Tibial artery (tissue), 4 donors: ENCODE results near the gene ERMN.

ENCODE experiments used
- DNase-seq, 2 donors: peaks; one replicate each; pipeline ENCODE4 v3.0.0-alpha.2; 2019
- H3K27ac ChIP-seq, 2 donors: fragments of 200-600 bp; sonication (generic) in 1 of 2; 1 replicate in 1 of 2; 2 replicates in 1 of 2; pipeline ENCODE4 v1.5.1; 2018 to 2019; ENCODE audit warnings: mild to moderate bottlenecking in 1 of 2
- H3K27me3 ChIP-seq, 2 donors: fragments of 200-600 bp; sonication (generic) in 1 of 2; one replicate each; pipeline versions ENCODE4 v1.5.1 to v1.6.0; 2016 to 2019
- H3K36me3 ChIP-seq, 3 donors: fragments of 200-600 bp; sonication (generic) in 2 of 3; one replicate each; pipeline ENCODE4 v1.5.1; 2016 to 2019; ENCODE audit warnings: mild to moderate bottlenecking in 2 of 3
- H3K4me1 ChIP-seq, 4 donors: fragments of 200-600 bp; sonication (generic) in 2 of 4; 1 replicate in 3 of 4; 2 replicates in 1 of 4; pipeline ENCODE4 v1.5.1; 2016 to 2019
- H3K4me3 ChIP-seq, 2 donors: fragments of 200-600 bp; sonication (generic) in 1 of 2; 1 replicate in 1 of 2; 2 replicates in 1 of 2; pipeline ENCODE4 v1.5.1; 2018 to 2019; ENCODE audit warnings: mild to moderate bottlenecking in 2 of 2
- H3K9me3 ChIP-seq, 3 donors: fragments of 200-600 bp; sonication (generic) in 1 of 3; one replicate each; pipeline ENCODE4 v1.5.1; 2016 to 2019
- CTCF ChIP-seq, 2 experiments: fragments of 200-600 bp in 1 of 2; fragments of 450-650 bp in 1 of 2; IDR thresholded peaks; one replicate each; pipeline ENCODE4 v1.5.1; 2017 to 2019; ENCODE audit warnings: antibody characterized with exemption in 2 of 2, mild to moderate bottlenecking in 1 of 2, moderate library complexity in 1 of 2
- intact Hi-C: fragments of 100-400 bp; cut with DNase I; formaldehyde crosslinking; loops from one replicate; pipeline ENCODE4 v1.15.0; 2023; ENCODE audit warnings: low total_unique reads

Gene ERMN

GRCh38 chr2:157312866-157313486 is 12.6 kb downstream of the ERMN start:
- Histone ChIP-seq H3K9me3 (no peaks in the 10 kb centered on the region), H3K4me1 (no peaks in the 10 kb centered on the region), H3K27me3 (no peaks in the 10 kb centered on the region), H3K27ac (no peak overlapping the region), H3K4me3 (no peak overlapping the region), H3K36me3 (no peaks in the 10 kb centered on the region)
- DNase-seq = no peak
- intact Hi-C loops = no loop called here
- TF ChIP-seq CTCF (IDR thresholded peaks at IDR 0.05) = no peak

GRCh38 chr2:157311706-157312105 is 13.9 kb downstream of the ERMN start:
- Histone ChIP-seq H3K36me3 (no peaks in the 10 kb centered on the region), H3K4me1 (no peaks in the 10 kb centered on the region), H3K4me3 (no peak overlapping the region), H3K9me3 (no peaks in the 10 kb centered on the region), H3K27ac (no peak overlapping the region), H3K27me3 (no peaks in the 10 kb centered on the region)
- DNase-seq = no peak
- TF ChIP-seq CTCF (IDR thresholded peaks at IDR 0.05) = no peak
- intact Hi-C loops = no loop called here

- H3K4me3 ChIP-seq = no peak overlapping the region
- no peaks in the 10 kb centered on the region for H3K9me3 ChIP-seq
- intact Hi-C loops = no loop called here
- no peak for DNase-seq
- TF ChIP-seq CTCF (IDR thresholded peaks at IDR 0.05) = no peak
- H3K27ac ChIP-seq = no peak overlapping the region
- no peaks in the 10 kb centered on the region for H3K36me3 ChIP-seq
- H3K27me3 ChIP-seq = no peaks in the 10 kb centered on the region
- no peaks in the 10 kb centered on the region for H3K4me1 ChIP-seq
Measured at GRCh38 chr2:157309878-157310277, 15.7 kb downstream of the ERMN start.

- DNase-seq = no peak
- H3K4me3 ChIP-seq = no peak overlapping the region
- no peaks in the 10 kb centered on the region for H3K36me3 ChIP-seq
- H3K4me1 ChIP-seq = no peaks in the 10 kb centered on the region
- H3K27me3 ChIP-seq = peaks cover 0 to 2% of the 10 kb centered on the region in 2 donors
- intact Hi-C loops = no loop called here
- no peak overlapping the region for H3K27ac ChIP-seq
- no peaks in the 10 kb centered on the region for H3K9me3 ChIP-seq
- TF ChIP-seq CTCF (IDR thresholded peaks at IDR 0.05) = no peak
Measured at GRCh38 chr2:157307021-157307420, 18.6 kb downstream of the ERMN start.

- TF ChIP-seq CTCF (IDR thresholded peaks at IDR 0.05) = no peak
- no peak overlapping the region for H3K27ac ChIP-seq
- H3K4me1 ChIP-seq = no peaks in the 10 kb centered on the region
- intact Hi-C loops = no loop called here
- peaks cover 0 to 2% of the 10 kb centered on the region in 2 donors for H3K27me3 ChIP-seq
- no peaks in the 10 kb centered on the region for H3K36me3 ChIP-seq
- DNase-seq = no peak
- no peaks in the 10 kb centered on the region for H3K9me3 ChIP-seq
- no peak overlapping the region for H3K4me3 ChIP-seq
Measured at GRCh38 chr2:157305723-157306110, 19.9 kb downstream of the ERMN start.
